22Rv1 (cell line): ENCODE results near the gene PEX14.

ENCODE experiments used
- H3K27ac ChIP-seq: fragments of 450-650 bp; 2 replicates; pipeline ENCODE4 v1.5.1; 2017
- ZFX ChIP-seq: fragments of 450-650 bp; IDR thresholded peaks from 2 replicates; pipeline ENCODE4 v1.6.1; 2017; ENCODE audit warnings: antibody characterized with exemption, borderline replicate concordance
- TF ChIP-seq, protein P1 (sequence below): fragments of 450-650 bp; IDR thresholded peaks from 2 replicates; pipeline ENCODE4 v1.5.1; 2017; ENCODE audit warnings: mild to moderate bottlenecking

PEX14 gene

DNA sequence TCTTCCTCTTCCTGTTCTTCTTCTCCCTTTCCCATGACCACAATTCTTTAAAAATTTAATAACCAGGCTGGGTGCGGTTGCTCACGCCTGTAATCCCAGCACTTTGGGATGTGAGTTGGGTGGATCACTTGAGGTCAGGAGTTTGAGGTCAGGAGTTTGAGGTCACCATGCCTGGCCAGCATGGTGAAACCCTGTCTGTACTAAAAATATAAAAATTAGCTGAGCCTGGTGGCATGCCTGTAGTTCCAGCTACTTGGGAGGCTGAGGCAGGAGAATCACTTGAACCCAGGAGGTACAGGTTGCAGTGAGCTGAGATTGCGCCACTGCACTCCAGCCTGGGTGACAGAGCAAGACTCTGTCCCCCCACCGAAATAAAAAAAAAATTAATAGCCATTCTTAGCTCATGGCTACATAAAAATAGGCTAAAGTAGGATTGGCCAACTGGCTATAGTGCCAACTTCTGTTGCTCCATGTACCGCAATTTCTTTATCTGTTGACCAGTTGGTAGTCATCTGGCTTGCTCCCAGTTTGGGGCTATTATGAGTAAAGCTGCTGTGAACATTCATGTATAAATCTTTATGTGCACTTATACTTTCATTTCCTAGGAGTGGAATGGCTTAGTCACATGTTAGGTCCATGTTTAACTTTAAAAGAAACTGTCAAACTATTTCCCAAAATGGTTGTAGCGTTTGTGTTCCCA, 136.3 kb downstream of the PEX14 start:
- no peak overlapping the region for H3K27ac ChIP-seq
- no peak for TF ChIP-seq ZFX
- TF ChIP-seq, protein P1, sequence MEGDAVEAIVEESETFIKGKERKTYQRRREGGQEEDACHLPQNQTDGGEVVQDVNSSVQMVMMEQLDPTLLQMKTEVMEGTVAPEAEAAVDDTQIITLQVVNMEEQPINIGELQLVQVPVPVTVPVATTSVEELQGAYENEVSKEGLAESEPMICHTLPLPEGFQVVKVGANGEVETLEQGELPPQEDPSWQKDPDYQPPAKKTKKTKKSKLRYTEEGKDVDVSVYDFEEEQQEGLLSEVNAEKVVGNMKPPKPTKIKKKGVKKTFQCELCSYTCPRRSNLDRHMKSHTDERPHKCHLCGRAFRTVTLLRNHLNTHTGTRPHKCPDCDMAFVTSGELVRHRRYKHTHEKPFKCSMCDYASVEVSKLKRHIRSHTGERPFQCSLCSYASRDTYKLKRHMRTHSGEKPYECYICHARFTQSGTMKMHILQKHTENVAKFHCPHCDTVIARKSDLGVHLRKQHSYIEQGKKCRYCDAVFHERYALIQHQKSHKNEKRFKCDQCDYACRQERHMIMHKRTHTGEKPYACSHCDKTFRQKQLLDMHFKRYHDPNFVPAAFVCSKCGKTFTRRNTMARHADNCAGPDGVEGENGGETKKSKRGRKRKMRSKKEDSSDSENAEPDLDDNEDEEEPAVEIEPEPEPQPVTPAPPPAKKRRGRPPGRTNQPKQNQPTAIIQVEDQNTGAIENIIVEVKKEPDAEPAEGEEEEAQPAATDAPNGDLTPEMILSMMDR, result no peak

DNA sequence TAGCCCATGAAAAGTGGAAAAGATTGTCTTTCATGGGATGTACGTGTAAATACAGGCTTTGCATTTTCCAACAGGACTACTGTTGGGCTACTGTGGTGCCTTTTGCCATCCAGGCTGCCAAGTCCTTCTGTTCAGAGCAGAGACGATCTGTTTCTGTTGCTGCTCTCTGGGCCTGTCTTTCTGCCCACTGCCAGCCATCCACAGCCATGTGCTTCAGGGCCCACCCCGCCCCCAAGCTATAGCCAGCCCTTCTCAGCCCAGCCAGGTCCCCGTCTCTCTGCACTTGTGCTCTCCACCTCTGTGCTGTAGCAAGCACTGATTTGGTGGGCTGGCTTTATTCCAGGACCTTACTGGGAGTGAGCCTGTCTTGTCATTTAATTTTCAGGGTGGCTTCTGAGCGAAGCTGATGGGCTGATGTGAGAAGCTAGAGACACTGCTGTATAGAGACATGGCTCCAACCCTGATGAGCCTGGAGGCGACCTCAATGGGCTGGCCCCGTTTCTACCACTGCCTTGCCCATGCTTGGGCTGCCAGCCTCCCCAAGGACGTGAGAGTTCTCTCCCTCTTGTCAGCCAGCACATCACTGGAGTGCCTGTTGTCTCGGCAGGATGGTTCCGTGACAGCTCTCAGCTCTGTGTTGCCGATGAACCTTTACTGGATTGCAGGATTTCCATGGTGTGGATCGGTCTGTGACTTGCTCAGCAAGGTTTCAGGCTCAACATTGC, 137.8 kb downstream of the PEX14 start:
- H3K27ac ChIP-seq, result no peak overlapping the region
- TF ChIP-seq, protein P1, result no peak
- TF ChIP-seq ZFX, result no peak

DNA sequence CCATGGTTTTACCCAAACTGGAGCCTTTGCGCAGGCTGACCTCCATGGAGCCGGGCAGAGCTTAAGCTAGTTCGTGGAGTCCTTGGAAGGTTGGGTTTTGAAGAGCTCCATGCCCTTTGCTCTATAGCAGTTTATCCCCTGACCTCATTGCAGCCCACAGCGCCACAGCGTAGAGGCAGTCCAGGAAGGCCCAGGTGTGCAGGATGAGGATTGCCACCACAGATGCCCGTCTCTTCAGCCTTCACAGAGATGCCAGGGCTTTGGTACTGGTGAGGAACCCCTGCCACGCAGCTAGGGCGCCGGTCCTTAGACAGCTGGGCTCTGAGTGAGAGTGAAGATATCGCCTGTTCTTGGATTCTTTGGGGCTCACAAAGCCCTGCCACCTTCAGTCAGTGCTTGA, 138.6 kb downstream of the PEX14 start:
- TF ChIP-seq, protein P1, result no peak
- TF ChIP-seq ZFX, result no peak

DNA sequence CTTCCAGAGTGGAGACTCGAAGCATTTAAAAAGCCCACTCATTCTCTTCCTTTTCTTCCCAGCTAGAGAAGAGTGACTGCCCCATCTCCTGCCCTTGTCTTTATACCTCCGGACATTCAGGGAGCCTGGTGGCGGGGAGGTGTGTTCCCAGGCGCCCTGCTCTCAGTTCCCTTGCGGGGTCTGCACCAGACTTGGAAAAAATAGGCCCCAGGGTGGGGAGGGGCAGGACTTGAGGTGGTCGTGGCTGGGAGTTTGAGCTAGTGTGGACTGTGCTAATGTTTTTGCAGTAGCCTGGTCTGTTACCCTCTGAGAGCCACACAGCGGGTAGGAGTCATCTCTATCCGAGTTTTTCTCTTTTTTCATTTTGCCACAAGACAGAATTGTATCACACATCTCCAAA, 139.1 kb downstream of the PEX14 start:
- H3K27ac ChIP-seq, result no peak overlapping the region
- TF ChIP-seq, protein P1, result no peak
- no peak for TF ChIP-seq ZFX

More for the DNA sequence above, 138.6 kb downstream of the PEX14 start:
- no peak overlapping the region for H3K27ac ChIP-seq

DNA sequence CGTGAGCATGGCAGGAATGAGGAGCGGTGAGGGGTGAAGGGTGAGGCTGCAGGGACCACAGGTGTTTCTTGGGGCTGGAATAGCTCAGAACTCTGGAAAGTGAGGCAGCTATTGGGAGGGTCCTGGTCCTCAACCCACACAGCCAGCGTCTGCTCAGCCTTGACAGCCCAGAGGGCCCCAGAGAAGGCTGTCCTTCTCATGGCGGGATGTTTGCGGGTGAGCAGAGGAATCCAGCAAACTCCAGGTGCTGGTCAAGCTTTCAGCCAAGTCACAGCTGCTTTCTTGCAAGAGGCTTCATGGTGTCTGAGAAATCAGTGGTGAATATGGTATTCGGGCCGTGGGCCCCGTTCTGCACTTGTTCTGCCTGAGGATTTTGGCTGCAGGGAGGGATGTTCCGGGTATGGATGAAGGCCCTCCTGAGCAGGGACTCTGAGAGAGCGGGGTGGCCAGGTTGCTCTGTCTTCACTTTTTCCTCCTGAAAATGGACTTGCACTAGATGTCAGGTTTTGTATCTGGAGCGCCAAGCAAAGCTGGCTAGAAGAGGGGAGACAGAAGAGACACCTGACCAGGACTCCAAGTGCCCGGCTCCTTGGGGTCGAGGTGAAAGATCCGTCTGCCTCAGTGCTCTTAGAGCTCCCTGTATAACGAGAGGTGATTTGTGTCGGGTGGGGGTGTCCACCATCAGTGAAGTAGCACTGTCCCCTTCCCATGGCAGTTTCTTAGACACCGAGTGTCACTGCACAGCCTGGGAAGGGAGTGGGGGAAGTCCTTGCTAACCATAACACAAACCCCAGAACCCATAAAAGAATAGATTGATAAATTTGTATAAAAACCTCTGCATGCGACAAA, 139.9 kb downstream of the PEX14 start:
- H3K27ac ChIP-seq, result no peak overlapping the region
- no peak for TF ChIP-seq ZFX
- TF ChIP-seq, protein P1, result no peak

DNA sequence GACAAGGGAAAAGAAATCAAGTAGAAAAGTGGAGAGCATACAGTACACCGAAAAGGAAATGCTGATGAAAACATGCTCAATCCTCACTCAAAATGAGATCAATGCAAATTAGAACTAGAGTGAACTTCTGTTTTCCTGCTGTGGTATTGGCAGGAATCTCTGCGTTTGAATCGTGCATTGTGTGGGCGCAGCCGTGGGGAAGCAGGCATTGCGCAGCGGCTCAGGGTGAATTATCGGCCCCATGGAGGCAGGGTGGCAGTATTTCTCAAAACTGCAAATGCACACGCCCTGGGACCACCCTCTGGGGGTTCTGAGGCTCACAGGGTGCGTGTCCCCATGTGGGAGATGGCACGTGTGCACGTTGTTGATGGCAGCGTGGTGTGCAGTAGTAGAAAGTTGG, 140.6 kb downstream of the PEX14 start:
- TF ChIP-seq ZFX, result no peak
- TF ChIP-seq, protein P1, result no peak
- no peak overlapping the region for H3K27ac ChIP-seq
